NCI-H1930 (cell line): ENCODE results near the gene WFIKKN2.
A peak's percentile ranks its signal among the peaks of the same experiment; 100 is the strongest.

Experiments
- DNase-seq, 2 experiments: peaks; one replicate each; lab custom pipeline; 2025; lab: John Stamatoyannopoulos, UW

WFIKKN2 gene

DNA sequence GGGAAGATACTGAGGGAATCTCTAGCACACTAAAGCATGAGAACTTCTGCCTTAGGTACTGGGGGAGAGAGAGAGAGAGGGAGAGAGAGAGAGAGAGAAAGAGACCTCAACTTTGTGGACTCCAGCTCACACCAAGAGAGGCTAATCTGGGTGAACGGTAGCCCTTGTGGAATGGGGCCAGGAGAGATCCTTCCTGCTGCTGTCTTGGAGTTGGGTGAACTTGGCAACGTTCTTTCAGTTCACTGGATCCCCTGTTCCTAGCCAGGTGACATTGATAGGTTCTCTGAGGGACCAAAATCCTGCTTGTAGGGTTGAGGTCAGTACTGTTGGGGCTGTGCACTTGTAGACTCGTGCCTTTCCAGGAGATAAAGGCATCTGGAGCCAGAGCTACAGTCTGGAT lies 26.5 kb upstream of the WFIKKN2 start:
- no peak for DNase-seq

DNA sequence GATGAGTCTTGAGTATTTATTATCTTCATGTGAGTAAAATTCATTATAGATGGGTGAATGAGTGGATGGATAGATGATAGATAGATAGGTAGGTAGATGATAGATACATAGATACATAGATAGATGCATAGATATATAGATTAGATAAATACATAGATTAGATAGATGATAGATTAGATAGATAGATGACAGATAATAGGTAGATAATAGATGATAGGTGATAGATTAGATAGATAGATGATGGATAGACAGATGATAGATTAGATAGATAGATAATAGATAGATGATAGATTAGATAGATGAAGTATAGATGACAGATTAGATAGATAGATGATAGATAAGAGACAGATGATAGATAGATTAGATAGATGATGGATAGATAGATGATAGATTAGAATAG lies 21.8 kb upstream of the WFIKKN2 start:
- DNase-seq, result no peak

DNA sequence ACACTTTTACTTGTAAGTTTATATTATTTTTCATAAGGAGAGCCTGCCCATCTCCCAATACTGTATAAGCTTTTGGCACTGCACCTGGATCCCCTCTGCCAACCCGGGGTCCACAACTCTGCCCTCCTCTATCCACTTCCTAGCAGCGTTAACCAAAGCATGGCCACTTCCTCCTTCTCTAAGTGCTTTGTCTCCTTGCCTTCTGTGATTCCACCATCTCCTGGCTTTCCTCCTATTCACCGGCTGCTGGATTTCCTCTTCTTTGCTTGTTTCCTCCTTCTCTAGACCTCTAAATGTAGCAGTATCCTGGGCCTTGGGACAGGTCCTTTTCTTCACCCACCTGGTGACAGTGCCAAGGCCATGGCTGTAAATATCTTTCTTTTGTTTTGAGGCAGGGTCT lies 20.0 kb upstream of the WFIKKN2 start:
- DNase-seq, result no peak

DNA sequence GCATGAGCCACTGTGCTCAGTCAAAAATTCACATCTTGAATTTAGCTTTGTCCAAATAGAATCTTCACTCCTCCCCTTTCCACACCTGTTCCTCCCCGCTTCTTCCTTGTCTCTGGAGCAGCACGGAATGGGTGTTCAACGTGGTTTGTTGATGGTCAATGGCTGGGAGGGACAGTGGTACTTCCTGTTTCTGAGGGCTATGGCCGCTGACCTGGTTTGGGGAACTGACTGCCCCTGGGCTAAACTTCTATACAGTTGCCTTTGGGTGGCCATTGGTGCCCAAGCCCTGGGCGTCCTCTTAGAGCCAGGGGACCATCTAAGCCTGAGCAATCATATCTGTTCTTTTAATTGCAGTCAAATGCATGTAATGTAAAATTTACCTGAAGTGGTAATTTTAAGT lies 19.1 kb upstream of the WFIKKN2 start:
- DNase-seq, result no peak

DNA sequence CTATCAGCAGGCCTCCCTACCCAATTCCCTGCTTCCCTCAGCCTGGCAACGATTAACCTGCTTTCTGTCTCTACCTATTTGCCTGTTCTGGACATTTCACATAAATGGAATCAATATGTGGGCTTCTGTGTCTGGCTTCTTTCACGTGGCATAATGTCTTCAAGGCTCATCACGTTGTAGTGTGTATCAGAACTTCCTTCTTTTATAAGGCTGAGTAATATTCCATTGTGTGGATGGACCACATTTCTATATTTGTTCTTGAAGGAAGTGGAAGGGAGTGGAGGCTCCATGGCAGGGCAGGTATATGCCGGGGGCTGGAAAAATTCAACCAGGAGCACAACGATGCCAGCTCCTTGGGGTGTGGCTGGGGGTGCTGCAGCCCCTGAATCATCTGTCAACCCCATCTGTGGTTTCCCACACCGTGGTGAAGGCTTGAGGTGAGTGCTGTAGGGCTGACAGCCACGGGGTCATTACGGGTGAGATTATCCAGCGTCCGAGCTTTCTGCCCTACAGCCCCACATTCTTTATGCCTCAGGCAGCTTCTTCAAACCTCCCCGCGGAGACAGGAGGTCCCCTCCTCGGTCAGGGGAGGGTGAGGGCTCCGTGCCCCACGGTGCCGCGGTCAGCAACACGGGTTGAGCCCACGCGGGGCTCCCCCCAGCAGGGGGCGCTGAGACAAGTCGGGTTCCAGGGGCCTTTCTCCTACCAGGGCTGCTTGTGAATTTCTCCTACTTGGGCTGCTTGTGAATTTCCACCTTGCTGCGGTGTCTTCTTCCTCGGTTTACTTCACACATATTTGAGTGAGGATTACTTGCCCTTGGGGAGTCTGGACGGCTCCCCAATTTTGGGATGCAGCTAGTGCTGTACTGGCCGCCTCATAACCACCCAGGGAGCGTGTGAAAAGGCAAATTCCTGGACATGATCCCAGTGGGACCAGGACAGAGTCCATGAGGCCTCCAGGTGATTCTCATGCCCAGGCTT lies 18.3 kb upstream of the WFIKKN2 start:
- DNase-seq, result peak in 1 of 2 experiments; percentile 46

DNA sequence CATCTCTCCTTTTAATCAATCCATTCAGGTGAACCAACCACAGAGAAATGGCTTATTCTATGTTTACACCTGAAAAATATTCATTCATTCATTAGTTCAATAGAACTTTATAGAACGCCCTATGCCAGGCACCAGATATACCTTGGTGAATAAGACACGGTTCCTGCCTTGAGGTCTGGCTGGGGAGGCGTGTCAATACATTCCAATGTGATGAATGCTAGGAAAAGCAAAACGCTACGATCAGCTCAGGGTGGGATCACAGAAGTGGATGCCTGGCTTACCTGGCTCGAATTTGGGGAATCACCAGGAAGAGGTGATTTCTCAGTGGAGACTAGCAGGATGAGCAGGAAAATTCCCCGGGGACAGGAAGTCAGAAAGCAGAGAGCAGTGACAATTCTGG lies 17.5 kb upstream of the WFIKKN2 start:
- DNase-seq, result no peak

DNA sequence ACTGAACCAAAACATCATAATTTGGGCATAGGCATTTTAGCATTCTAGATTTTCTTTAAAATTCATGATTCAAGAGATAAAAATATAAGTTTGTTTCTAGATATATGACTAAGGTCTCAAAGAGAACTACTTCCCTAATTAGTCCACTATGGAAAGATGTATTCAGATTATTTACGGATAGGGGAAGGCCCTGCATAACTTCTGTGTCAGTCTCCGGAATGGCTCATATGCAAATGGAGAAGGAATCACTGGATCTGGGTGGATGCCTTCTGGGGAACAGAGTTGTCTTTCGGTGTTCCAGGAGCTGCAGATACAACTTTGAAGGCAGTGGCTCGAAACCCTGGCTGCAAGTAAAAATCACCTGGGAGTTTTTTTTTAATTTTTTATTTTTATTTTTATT lies 17.1 kb upstream of the WFIKKN2 start:
- no peak for DNase-seq

DNA sequence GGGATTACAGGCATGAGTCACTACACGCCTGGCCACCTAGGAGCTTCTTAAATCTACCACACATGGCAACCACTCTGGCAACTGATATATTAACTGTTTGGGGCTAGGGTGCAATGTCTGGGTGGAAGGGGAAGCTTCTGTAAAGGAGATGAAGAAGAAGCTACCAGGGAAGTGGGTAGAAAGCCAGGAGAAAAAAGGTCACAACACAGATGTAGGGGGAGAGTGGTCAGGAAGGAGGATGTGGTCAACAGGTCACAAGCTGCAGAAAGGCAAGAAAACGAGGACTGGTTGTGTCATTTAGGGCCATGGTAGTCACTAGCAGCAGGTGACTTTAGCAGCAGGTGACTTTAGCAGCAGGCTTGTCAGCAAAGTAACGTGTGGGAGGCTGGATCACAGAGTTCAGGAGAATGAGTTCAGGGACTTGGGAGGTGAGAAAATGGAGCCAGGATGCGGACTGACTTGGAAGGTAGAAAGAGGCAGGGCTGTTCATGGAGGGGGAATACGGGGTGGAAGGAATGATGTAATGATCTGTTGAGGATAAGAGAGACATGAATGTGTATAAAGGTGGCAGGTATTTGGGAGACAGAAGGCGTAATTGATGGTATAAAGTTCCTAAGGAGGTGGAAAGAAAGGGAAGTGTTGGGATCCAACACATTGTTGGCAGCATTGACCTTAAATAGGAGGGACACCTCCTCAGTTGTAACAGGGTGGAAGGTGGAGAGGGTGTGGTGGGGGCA lies 16.3 kb upstream of the WFIKKN2 start:
- no peak for DNase-seq

DNA sequence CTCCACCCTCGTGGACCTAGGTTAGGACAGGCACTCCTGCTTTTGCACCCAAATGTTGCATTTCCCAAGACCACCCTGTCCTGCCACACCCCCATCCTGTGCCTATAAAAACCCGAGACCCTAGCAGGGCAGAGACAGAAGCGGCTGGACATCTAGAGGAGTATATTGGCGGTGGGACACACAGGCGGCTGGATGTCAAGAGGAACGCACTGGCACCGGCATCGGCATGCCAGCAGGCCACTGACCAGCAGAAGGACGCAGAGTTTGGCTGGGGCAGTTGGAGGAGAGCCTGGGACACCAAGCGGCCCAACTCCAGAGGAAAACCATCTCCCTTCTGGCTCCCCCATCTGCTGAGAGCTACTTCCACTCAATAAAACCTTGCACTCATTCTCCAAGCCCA lies 14.7 kb upstream of the WFIKKN2 start:
- no peak for DNase-seq

DNA sequence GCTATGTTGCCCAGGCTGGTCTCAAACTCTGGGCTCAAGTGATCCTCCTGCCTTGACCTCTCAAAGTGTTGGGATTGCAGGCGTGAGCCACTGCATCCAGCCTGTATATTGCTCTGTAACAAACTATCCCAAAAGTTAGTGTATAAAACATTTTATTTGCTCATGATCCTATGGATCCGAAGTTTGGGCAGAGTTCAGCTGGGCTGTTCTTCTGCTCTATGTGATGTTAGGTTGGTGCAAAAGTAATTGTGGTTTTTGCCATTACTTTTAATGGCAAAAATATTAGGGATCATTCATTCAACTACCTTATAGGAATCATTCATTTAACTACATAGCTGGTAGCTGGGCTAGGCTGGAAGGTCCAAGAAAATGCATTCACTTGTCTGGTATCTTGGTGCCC lies 12.8 kb upstream of the WFIKKN2 start:
- DNase-seq, result no peak

DNA sequence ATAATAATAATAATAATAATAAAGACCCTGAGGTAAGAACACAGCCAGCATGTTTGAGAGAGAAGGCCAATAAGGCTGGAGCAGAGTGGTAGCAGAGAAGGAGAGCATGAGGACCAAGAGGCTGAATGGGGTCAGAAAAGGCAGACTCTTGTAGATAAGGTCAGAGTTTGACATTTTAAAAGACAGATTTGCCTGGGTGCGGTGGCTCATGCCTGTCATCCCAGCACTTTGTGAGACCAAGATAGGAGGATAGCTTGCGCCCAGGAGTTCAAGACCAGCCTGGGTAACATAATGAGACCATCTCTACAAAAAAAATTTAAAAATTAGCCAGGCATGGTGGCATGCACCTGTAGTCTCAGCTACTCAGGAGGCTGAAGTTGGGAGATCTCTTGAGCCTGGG lies 11.0 kb upstream of the WFIKKN2 start:
- no peak for DNase-seq

DNA sequence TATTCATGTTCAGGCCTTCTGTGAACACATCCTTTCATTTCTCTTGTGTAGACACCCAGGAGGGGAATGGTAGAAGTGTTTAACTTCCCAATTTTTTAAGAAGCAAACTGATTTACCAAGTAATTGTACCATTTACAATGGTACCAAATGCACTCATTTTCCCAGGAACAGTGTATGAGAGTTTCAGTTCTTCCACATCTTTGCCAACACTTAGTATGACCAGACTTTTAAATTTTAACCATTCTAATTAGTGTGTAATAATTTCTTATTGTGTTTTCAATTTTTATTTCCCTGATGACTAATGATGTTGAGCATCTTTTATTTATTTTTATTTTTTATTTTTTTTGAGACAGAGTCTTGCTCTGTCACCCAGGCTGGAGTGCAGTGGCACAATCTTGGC lies 10.2 kb upstream of the WFIKKN2 start:
- DNase-seq, result no peak

DNA sequence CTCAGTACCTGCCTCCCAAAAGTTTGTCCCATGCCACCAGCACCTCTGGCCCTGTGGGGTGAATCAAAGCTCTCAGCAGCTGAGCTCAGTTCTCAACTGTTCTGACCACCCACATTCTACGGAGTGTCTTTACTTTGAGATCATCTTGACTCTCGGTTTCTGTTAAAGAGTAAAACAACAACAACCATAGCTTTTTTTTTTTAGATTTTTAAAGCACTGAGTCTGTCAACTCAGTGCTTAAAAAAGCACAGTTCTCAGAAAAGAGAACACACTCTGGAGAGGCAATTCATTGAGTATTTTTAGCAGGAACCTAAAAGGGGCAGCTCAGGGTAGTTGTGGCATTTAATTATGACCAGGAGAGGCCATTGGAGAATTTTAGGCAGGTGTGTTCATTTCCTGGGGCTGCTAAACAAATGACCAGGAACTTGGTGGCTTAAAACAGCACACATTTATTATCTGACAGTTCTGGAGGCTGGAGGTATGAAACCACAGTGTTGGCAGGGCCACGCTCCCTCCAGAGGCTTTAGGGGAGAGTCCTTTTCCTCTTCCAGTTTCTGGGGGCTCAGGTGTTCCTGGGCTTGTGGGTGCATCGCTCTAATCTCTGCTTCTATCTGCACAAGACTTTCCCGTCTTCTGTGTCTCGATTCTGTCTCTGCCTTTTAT lies 6.7 kb upstream of the WFIKKN2 start:
- DNase-seq, result no peak

DNA sequence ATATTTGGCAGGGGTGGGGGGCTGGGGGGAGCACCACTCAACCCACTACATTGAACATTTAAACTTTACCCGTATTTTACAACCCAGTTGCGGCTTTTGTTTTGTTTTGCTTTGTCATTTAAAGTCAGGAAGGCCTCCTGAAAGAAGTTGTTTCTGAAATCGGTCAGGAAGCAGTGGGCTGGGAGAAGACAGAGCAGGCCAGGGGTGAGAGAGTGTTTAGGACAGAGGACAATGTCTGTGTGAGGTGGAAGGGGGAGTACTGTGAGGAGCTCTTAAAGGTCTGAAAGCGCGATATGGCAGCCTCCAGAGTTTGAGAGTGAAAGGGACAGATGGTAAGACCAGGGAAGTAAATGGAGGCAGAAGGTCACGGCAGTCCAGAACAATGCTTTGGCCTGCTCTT lies 6.1 kb upstream of the WFIKKN2 start:
- DNase-seq, result no peak

DNA sequence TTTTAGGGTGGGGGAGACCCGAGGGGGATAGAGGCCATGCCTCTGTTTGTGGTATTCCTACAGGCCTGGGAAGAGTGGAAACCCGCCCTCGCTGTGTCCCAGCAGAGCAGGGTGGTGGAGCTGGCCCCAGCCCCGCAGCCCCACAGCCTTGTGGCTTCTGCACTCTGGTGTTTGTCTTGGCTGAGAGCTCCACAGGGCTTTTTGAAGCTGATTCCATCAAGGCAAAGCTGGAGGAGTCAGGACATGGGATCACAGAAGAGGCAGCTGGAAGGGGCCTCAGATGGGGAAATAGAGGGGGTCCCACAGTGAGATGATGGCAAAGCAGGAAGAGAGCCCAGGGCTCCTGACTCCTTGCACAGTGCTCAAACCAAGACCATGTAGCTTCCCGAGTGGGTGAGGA lies 5.0 kb upstream of the WFIKKN2 start:
- no peak for DNase-seq

DNA sequence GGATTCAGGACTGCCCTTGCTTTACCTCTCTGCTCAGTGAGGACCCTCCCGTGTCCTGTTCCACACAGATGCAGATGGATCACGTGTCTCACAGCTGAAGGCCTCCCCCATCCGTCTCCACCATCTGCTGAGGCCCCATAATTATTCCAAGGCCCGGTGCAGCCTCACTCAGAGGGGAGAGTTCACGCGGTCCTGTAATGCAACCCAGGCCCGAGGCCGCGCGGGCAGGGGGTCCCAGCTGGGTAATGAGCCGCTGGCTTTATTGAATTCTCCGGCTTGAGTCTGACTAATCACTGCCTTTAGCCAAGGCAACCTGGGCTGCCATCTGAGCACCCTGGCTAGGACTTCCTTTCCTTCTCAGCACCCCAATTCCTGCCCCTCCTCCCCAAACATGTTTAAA lies 4.4 kb upstream of the WFIKKN2 start:
- DNase-seq, result no peak

DNA sequence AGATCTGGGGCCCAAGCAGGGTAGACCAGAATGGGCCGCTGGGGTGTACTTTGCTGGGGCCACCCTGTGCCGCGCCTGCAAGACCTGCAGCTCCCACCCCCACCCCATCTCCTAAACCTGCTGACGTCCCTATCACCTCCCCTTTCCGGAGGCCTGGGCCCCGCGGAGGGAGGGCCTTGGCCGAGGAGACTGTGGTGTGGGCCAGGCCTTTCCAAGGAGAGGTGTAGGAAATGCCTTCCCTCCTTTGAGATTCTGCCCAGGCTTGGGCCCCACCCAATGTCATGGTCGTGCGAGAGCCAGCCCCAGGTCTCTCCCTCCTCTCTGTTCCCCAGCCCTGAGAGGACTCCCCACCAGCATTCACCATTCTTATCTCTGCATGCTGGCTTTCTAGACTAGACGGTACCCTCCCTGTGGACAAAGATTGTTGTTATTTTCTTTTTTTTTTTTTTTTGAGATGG lies 3.9 kb upstream of the WFIKKN2 start:
- no peak for DNase-seq

DNA sequence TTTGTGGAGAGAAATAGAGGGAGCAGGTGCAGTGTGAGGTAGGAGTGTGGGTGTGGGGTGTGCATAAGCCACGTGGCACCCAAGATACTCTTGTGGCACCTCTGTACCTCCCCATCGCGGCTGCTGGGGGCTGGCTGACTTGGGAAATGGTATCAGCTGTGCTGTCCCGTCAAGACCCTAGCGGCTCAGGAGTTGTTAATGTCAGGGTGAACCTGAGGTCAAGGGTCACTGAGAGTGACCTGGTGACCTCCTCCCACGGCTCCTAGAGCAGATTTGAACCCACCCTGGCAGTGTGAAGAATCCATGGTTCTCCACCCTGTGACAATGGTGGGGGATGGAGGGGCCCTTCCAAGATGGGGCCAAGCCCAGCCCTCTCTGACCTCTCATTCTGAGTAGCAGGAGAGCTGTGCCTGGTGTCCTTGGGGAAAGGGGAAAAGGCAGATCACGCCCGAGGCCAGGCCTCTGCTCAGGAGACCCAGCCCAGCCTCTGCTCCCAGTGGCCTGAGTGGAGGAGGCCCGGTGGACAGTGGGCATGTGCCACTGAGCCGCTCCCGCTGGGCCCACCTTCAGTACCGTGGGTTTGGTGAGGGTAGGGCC lies 3.0 kb upstream of the WFIKKN2 start:
- no peak for DNase-seq

DNA sequence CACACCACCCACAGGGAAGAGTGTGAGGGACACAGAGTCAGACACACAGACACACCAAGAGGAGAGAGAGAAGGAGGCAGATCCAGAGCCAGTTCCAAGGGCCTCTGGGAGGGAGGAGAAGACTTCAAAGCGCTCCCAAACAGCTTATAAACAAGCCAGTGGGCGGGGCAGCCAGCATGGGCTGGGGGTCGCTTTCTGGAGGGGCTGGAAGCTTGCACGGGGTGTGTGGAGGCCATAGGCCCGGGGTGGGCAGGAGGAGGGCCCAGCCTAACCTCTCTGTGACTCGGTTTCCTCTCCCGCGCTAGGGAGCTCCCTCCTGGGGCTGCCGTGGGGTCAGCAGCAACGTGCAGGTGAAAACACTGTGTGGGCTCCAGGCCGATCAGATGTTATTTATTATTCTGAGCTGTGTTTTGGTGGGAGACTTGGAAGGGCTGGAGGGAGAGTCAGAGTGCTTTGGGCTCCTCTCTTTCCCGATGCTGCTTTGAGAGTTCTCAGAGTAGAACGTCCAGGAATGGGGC lies 2.5 kb upstream of the WFIKKN2 start:
- no peak for DNase-seq

DNA sequence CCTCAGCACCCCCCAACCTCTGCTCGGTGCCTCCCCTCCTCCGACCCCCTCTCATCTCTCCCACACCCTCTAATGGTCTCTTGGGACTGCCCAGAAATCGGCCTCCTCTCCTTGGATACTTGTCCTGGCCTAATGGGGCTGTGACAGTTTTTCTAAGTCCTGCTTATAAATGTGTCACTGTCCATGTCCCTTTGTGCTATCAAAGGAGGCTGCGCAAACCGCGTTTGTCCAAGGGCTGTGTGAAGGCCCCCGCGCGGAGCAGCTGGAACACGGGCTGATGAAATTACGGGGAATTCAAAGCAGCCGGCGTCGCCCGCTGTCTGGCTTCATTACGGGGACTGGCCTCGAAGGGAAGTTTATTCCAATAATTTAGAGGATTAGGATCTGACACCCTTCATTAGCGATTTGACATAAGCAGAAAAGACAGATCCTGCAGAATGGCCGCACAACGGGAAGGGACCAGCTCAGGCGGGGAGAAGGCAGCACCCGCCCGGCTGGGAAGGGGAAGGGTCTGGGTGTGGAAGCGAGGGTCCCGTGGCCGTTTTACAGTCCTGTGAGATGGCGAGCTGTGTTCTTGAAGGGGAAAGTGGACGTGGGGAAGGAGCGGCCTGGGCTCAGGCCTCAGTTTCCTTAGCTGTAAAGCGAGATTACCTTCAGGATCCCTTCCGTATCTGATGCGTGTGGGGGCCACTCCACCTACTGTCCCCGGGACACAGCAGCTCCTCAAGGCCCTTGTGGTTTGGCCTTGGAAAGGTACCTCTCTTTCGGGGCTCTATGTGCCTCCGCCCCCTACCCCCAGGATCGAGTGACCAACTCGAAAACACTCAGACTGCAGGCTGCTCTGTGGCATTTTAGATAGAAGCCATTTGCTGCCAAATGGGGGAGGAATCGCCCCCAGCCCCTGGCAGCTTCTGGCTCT lies 1.6 kb upstream of the WFIKKN2 start:
- DNase-seq, result no peak
